Body of pancreas (tissue), 4 donors: Measurements from ENCODE around the gene IGFALS. TPM values are rescaled to one million over a fixed set of nuclear protein-coding genes. Genes with fewer than 3 reads are reported as not detected.

Experiments
- ATAC-seq: fragments of 150-250 bp; one replicate; pipeline ENCODE4 v1.9.1; 2016
- DNase-seq, 4 donors: peaks; one replicate each; pipeline ENCODE4 v3.0.0-alpha.2; 2019
- H3K27ac ChIP-seq, 4 donors: fragments of 200-600 bp; sonication (generic); 1 replicate in 3 of 4; 2 replicates in 1 of 4; pipeline versions ENCODE4 v1.5.1 to v1.6.1; 2016 to 2019; ENCODE audit warnings: mild to moderate bottlenecking in 1 of 4, mixed read lengths in 1 of 4, moderate library complexity in 1 of 4
- H3K27me3 ChIP-seq, 2 donors: fragments of 200-600 bp; sonication (generic); one replicate each; pipeline ENCODE4 v1.6.0; 2016; ENCODE audit warnings: mild to moderate bottlenecking in 1 of 2
- H3K36me3 ChIP-seq, 2 donors: fragments of 200-600 bp; sonication (generic); replicated peaks in 1 of 2; 2 replicates each; pipeline ENCODE4 v1.5.1; 2016; ENCODE audit warnings: low read depth in 2 of 2; ENCODE audit not compliant: insufficient read depth in 1 of 2
- H3K4me1 ChIP-seq: fragments of 200-600 bp; sonication (generic); one replicate; pipeline ENCODE4 v1.6.0; 2016
- H3K4me3 ChIP-seq, 2 donors: fragments of 200-600 bp; sonication (generic); 1 replicate in 1 of 2; 2 replicates in 1 of 2; pipeline ENCODE4 v1.5.1; 2016 to 2019
- H3K9me3 ChIP-seq, 3 donors: fragments of 200-600 bp; sonication (generic); 1 replicate in 2 of 3; 2 replicates in 1 of 3; pipeline ENCODE4 v1.5.1; 2016
- CTCF ChIP-seq, 7 experiments: fragments of 450-650 bp in 4 of 7; fragments of 200-600 bp in 3 of 7; sonication (generic) in 3 of 7; IDR thresholded peaks; one replicate each; pipeline ENCODE4 v1.5.1; 2016 to 2019; ENCODE audit warnings: antibody characterized with exemption in 7 of 7
- POLR2A ChIP-seq, 3 donors: fragments of 450-650 bp; IDR thresholded peaks; one replicate each; pipeline ENCODE4 v1.6.1; 2016; ENCODE audit warnings: antibody characterized with exemption in 3 of 3, mild to moderate bottlenecking in 2 of 3
- WGBS, 2 donors: methylation state at CpG; one replicate each; pipeline ENCODE4 v1.1.5; 2017; 5-methylcytosine and 5-hydroxymethylcytosine counted together
- intact Hi-C: fragments of 100-400 bp; cut with DNase I; formaldehyde crosslinking; loops from one replicate; pipeline ENCODE4 v1.15.1; 2023
- total RNA-seq, 2 donors: library from RNA; depleted of rRNA; stranded (reverse); fragments of >200 nt; gene quantifications; one replicate each; pipeline ENCODE4 v1.1.0, GENCODE V29; 2016

Gene IGFALS
- total RNA-seq, 2 donors from 2014 or later = 5.2 to 9.2 TPM

DNA sequence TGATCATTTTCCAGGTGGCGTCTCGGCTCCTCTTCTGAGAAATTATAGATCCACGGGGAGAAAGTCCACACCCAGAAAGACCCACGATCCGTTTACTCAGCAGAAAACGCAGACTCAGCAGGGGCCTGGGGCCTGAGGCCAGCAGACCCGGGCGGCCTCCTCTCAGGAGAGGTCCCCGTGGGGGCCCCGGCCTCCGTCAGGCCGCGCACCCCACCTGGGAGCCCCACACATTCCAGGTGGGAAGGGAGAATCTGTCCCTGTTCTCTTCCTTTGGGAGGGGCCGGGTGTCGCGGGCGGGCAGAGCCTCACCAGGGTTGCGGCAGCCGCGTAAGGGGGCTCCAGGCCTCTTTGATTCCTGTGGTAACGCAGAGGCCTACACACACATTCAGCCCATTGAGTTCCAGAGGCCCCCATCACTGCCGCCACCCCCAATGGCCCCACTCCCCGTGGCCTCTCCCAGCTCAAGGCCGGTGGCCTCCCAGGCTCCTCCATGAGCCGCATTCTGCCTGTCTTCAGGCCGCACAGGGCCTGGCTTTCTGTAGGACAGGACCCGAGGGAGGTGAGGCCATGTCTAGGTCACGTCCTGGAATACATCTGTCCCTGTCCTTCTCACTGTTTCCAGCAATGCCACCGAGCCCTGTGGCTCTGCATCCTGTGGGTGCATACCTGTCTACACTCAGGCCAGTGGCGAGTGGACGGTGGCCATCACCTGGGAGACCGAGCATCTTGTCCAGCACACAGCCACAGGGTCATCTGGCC, 1.6 kb upstream of the IGFALS start:
- Histone ChIP-seq H3K4me1 (peaks cover 27% of the 10 kb centered on the region), H3K9me3 (no peaks in the 10 kb centered on the region), H3K36me3 (no peaks in the 10 kb centered on the region), H3K27me3 (no peaks in the 10 kb centered on the region), H3K27ac (peak overlapping the region; percentile 47 to 83 (median 72)), H3K4me3 (no peak overlapping the region)
- peak in 1 of 4 donors; percentile 11 for DNase-seq
- no peak for TF ChIP-seq POLR2A (IDR thresholded peaks at IDR 0.05)
- no peak for TF ChIP-seq CTCF (IDR thresholded peaks at IDR 0.05)
- intact Hi-C loops = no loop called here
- WGBS, 2 donors = 59 to 89% methylated on average over 4 to 32 of the region's 32 CpGs
- ATAC-seq = no peak

GRCh38 chr16:1794221-1794871, 841 bp upstream of the IGFALS start:
- no peaks in the 10 kb centered on the region for H3K36me3 ChIP-seq
- no peaks in the 10 kb centered on the region for H3K27me3 ChIP-seq
- peak overlapping the region; percentile 47 to 83 (median 72) for H3K27ac ChIP-seq
- intact Hi-C loops = no loop called here
- H3K4me1 ChIP-seq = peaks cover 27% of the 10 kb centered on the region
- TF ChIP-seq POLR2A (IDR thresholded peaks at IDR 0.05) (peak in 2 of 3 donors; percentile 41 to 53), CTCF (IDR thresholded peaks at IDR 0.05) (no peak)
- ATAC-seq (peak; percentile 70), DNase-seq (peak; percentile 49 to 68 (median 59))
- WGBS, 2 donors = 13 to 22% methylated on average over 4 to 18 of the region's 18 CpGs
- H3K4me3 ChIP-seq = no peak overlapping the region
- no peaks in the 10 kb centered on the region for H3K9me3 ChIP-seq

- WGBS, 2 donors = 40 to 47% methylated on average over 3 to 23 of the region's 33 CpGs
- no peak for ATAC-seq
- TF ChIP-seq CTCF (IDR thresholded peaks at IDR 0.05) (no peak), POLR2A (IDR thresholded peaks at IDR 0.05) (no peak)
- Histone ChIP-seq H3K4me1 (peaks cover 27% of the 10 kb centered on the region), H3K27me3 (no peaks in the 10 kb centered on the region), H3K4me3 (no peak overlapping the region), H3K9me3 (no peaks in the 10 kb centered on the region), H3K27ac (peak overlapping the region; percentile 47 to 83 (median 72)), H3K36me3 (peaks cover 0 to 4% of the 10 kb centered on the region in 2 donors)
- no peak for DNase-seq
- intact Hi-C loops = no loop called here
Measured at GRCh38 chr16:1792836-1793577, 498 bp downstream of the IGFALS start.

- intact Hi-C loops = no loop called here
- peaks cover 27% of the 10 kb centered on the region for H3K4me1 ChIP-seq
- TF ChIP-seq POLR2A (IDR thresholded peaks at IDR 0.05) = no peak
- TF ChIP-seq CTCF (IDR thresholded peaks at IDR 0.05) = no peak
- H3K27me3 ChIP-seq = no peaks in the 10 kb centered on the region
- H3K9me3 ChIP-seq = no peaks in the 10 kb centered on the region
- H3K36me3 ChIP-seq = peaks cover 0 to 6% of the 10 kb centered on the region in 2 donors
- H3K4me3 ChIP-seq = no peak overlapping the region
- DNase-seq (peak in 1 of 4 donors; percentile 8), ATAC-seq (no peak)
- H3K27ac ChIP-seq = peak overlapping the region in 1 of 4 donors; percentile 74
- 91 to 93% methylated on average over 10 to 33 of the region's 59 CpGs for WGBS, 2 donors
Measured at GRCh38 chr16:1791943-1792812, 1.3 kb downstream of the IGFALS start.
